K562 (cell line): ENCODE data around the gene S100A9.

Experiments
- PHF8 ChIP-seq: fragments of 200-600 bp; sonication (generic); IDR thresholded peaks from 2 replicates; pipeline ENCODE4 v1.6.1; 2012; ENCODE audit warnings: mixed run types, mild to moderate bottlenecking, inconsistent platforms, low read length, moderate library complexity, borderline replicate concordance
- POLR2A ChIP-seq: fragments of 450-650 bp; conservative IDR thresholded peaks from 2 replicates; pipeline ENCODE4 v1.6.1; 2016
- ZC3H8 ChIP-seq: fragments of 450-650 bp; IDR thresholded peaks from 2 replicates; pipeline ENCODE4 v1.6.1; 2017
- TF ChIP-seq, protein P1 (sequence below): fragments of 450-650 bp; conservative IDR thresholded peaks from 2 replicates; pipeline ENCODE4 v1.6.1; 2016; ENCODE audit warnings: missing genetic modification characterization, low read depth, mild to moderate bottlenecking, control low read depth, missing compliant biosample characterization

- TF ChIP-seq PHF8: no peak
- no peak for TF ChIP-seq POLR2A
- no peak for TF ChIP-seq ZC3H8
- TF ChIP-seq, protein P1, sequence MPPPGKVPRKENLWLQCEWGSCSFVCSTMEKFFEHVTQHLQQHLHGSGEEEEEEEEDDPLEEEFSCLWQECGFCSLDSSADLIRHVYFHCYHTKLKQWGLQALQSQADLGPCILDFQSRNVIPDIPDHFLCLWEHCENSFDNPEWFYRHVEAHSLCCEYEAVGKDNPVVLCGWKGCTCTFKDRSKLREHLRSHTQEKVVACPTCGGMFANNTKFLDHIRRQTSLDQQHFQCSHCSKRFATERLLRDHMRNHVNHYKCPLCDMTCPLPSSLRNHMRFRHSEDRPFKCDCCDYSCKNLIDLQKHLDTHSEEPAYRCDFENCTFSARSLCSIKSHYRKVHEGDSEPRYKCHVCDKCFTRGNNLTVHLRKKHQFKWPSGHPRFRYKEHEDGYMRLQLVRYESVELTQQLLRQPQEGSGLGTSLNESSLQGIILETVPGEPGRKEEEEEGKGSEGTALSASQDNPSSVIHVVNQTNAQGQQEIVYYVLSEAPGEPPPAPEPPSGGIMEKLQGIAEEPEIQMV (tag): no peak
These were observed 32.6 kb downstream of the S100A9 start for GRCh38 chr1:153389973-153390879.
